OCI-LY7 (cell line): ENCODE measurements around the gene KCNQ1OT1. TPM values are rescaled to one million over a fixed set of nuclear protein-coding genes. Genes with fewer than 3 reads are reported as not detected.

Source experiments
- BruUV-seq: library from RNA; stranded (reverse); fragments of 400-500 nt; replicated peaks from 2 replicates; lab custom pipeline; 2021; lab: Mats Ljungman, UMichigan
- CTCF ChIA-PET: fragments of 300-600 bp; sonication (Branson Sonifier 250); formaldehyde crosslinking; loops from one replicate; lab custom pipeline; 2022; ENCODE audit warnings: antibody characterized with exemption; ENCODE audit not compliant: unreplicated experiment; lab: Charles Lee
- POLR2A ChIA-PET: fragments of 300-600 bp; sonication (Branson Sonifier 250); formaldehyde crosslinking; loops from one replicate; lab custom pipeline; 2022; ENCODE audit warnings: antibody characterized with exemption; lab: Charles Lee
- DNase-seq: peaks from one replicate; pipeline ENCODE4 v3.0.0-alpha.2; 2015; ENCODE audit warnings: low spot score
- H2AFZ ChIP-seq: fragments of 200-600 bp; sonication (generic), shearing (Covaris generic); 2 replicates; pipeline ENCODE4 v1.6.1; 2014; ENCODE audit warnings: mild to moderate bottlenecking, antibody characterized with exemption, low read length, moderate library complexity
- H3K27ac ChIP-seq: fragments of 200-600 bp; sonication (generic); 2 replicates; pipeline ENCODE4 v1.5.1; 2014; ENCODE audit warnings: mixed run types, low read depth, mild to moderate bottlenecking, moderate library complexity, low read length, inconsistent platforms; ENCODE audit not compliant: poor library complexity, severe bottlenecking
- H3K36me3 ChIP-seq: fragments of 200-600 bp; sonication (generic); 2 replicates; pipeline ENCODE4 v1.6.1; 2014; ENCODE audit warnings: mild to moderate bottlenecking, antibody characterized with exemption, low read length, moderate library complexity, mixed read lengths; ENCODE audit not compliant: insufficient read depth
- H3K4me1 ChIP-seq: fragments of 200-600 bp; sonication (generic); 2 replicates; pipeline ENCODE4 v1.5.1; 2014; ENCODE audit warnings: mild to moderate bottlenecking, low read length; ENCODE audit not compliant: insufficient read depth, poor library complexity, severe bottlenecking
- H3K4me2 ChIP-seq: fragments of 200-600 bp; sonication (generic); 2 replicates; pipeline ENCODE4 v1.6.1; 2014; ENCODE audit warnings: mild to moderate bottlenecking, low read length
- H3K4me3 ChIP-seq: fragments of 200-600 bp; sonication (generic); 2 replicates; pipeline ENCODE4 v1.5.1; 2014; ENCODE audit warnings: mild to moderate bottlenecking, low read depth, low read length; ENCODE audit not compliant: poor library complexity, severe bottlenecking
- H3K79me2 ChIP-seq: fragments of 200-600 bp; sonication (generic); 2 replicates; pipeline ENCODE4 v1.6.1; 2016; ENCODE audit warnings: low read depth, mild to moderate bottlenecking, low read length, moderate library complexity, mixed read lengths; ENCODE audit not compliant: insufficient read depth
- H3K9me2 ChIP-seq: fragments of 200-600 bp; sonication (generic); 2 replicates; pipeline ENCODE4 v1.6.1; 2016; ENCODE audit warnings: mild to moderate bottlenecking, low read length, mixed read lengths; ENCODE audit not compliant: insufficient read depth
- H3K9me3 ChIP-seq: fragments of 200-600 bp; sonication (generic); 2 replicates; pipeline ENCODE4 v1.6.1; 2014; ENCODE audit warnings: mild to moderate bottlenecking, mixed run types, low read length, mixed read lengths
- H4K20me1 ChIP-seq: fragments of 200-600 bp; sonication (generic); 2 replicates; pipeline ENCODE4 v1.6.1; 2014; ENCODE audit warnings: mild to moderate bottlenecking, antibody characterized with exemption, low read length, moderate library complexity, mixed read lengths; ENCODE audit not compliant: insufficient read depth
- EZH2phosphoT487 ChIP-seq: fragments of 200-600 bp; sonication (generic); IDR thresholded peaks from 2 replicates; pipeline ENCODE4 v1.6.1; 2018; ENCODE audit warnings: low read depth, borderline replicate concordance, mild to moderate bottlenecking, mixed run types, antibody characterized with exemption, low read length, moderate library complexity, mixed read lengths
- intact Hi-C: fragments of 100-400 bp; cut with micrococcal nuclease; formaldehyde crosslinking; loops from one replicate; pipeline ENCODE4 v1.10.0; 2022; ENCODE audit not compliant: unreplicated experiment
- total RNA-seq, 2 experiments: library from RNA; depleted of rRNA in 1 of 2; stranded (reverse); fragments of >200 nt in 1 of 2; shearing (Covaris generic) in 1 of 2; gene quantifications; 2 replicates each; pipeline ENCODE4 v1.2.3, GENCODE V29; 2014 to 2022
- TF ChIP-seq, protein P1 (sequence below): fragments of 200-600 bp; sonication (generic); conservative IDR thresholded peaks from 2 replicates; pipeline ENCODE4 v1.5.1; 2014; ENCODE audit warnings: mild to moderate bottlenecking, antibody characterized with exemption, low read length, moderate library complexity, mixed read lengths

Gene KCNQ1OT1
- total RNA-seq, 2 experiments from 2014 or later = 2.9 to 3.4 TPM

GRCh38 chr11:2586087-2586792 lies 113.6 kb downstream of the KCNQ1OT1 start:
- POLR2A ChIA-PET = no interaction called here
- no peaks in the 10 kb centered on the region for H4K20me1 ChIP-seq

GRCh38 chr11:2585566-2586086 lies 114.2 kb downstream of the KCNQ1OT1 start:
- Histone ChIP-seq H3K9me3 (no peaks in the 10 kb centered on the region), H3K4me1 (no peaks in the 10 kb centered on the region), H3K79me2 (no peaks in the 10 kb centered on the region), H3K4me3 (no peak overlapping the region), H2AFZ (no peak overlapping the region), H3K4me2 (no peak overlapping the region), H3K36me3 (no peaks in the 10 kb centered on the region), H4K20me1 (no peaks in the 10 kb centered on the region), H3K27ac (no peak overlapping the region), H3K9me2 (no peaks in the 10 kb centered on the region)
- POLR2A ChIA-PET = no interaction called here
- no peak for DNase-seq
- CTCF ChIA-PET = no interaction called here
- TF ChIP-seq, protein P1, sequence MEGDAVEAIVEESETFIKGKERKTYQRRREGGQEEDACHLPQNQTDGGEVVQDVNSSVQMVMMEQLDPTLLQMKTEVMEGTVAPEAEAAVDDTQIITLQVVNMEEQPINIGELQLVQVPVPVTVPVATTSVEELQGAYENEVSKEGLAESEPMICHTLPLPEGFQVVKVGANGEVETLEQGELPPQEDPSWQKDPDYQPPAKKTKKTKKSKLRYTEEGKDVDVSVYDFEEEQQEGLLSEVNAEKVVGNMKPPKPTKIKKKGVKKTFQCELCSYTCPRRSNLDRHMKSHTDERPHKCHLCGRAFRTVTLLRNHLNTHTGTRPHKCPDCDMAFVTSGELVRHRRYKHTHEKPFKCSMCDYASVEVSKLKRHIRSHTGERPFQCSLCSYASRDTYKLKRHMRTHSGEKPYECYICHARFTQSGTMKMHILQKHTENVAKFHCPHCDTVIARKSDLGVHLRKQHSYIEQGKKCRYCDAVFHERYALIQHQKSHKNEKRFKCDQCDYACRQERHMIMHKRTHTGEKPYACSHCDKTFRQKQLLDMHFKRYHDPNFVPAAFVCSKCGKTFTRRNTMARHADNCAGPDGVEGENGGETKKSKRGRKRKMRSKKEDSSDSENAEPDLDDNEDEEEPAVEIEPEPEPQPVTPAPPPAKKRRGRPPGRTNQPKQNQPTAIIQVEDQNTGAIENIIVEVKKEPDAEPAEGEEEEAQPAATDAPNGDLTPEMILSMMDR = no peak
- no peak for TF ChIP-seq EZH2phosphoT487
- intact Hi-C loops = no loop called here
- no TSS peak for BruUV-seq

More at GRCh38 chr11:2586087-2586792, 113.6 kb downstream of the KCNQ1OT1 start:
- Histone ChIP-seq H3K9me3 (no peaks in the 10 kb centered on the region), H3K79me2 (no peaks in the 10 kb centered on the region), H3K4me3 (no peak overlapping the region), H2AFZ (no peak overlapping the region), H3K27ac (no peak overlapping the region), H3K4me1 (no peaks in the 10 kb centered on the region), H3K36me3 (no peaks in the 10 kb centered on the region), H3K4me2 (no peak overlapping the region), H3K9me2 (no peaks in the 10 kb centered on the region)
- intact Hi-C loops = no loop called here
- CTCF ChIA-PET = no interaction called here
- no TSS peak for BruUV-seq
- no peak for TF ChIP-seq EZH2phosphoT487
- TF ChIP-seq, protein P1 = no peak
- no peak for DNase-seq
